Parathyroid adenoma (tissue), 2 donors: ENCODE data around the gene SIGLEC8.
A peak's percentile ranks its signal among the peaks of the same experiment; 100 is the strongest.

Experiments
- H2AFZ ChIP-seq: fragments of 300-600 bp; sonication (generic); one replicate; pipeline ENCODE4 v1.7.0; 2017; ENCODE audit warnings: antibody characterized with exemption, mild to moderate bottlenecking
- H3K27ac ChIP-seq: fragments of 300-600 bp; sonication (generic); one replicate; pipeline ENCODE4 v1.7.0; 2017
- H3K27me3 ChIP-seq: fragments of 300-600 bp; sonication (generic); one replicate; pipeline ENCODE4 v1.7.0; 2017; ENCODE audit warnings: low read length; ENCODE audit not compliant: control insufficient read depth, insufficient read depth
- H3K36me3 ChIP-seq: fragments of 300-600 bp; sonication (generic); one replicate; pipeline ENCODE4 v1.7.0; 2017; ENCODE audit warnings: low read length; ENCODE audit not compliant: control insufficient read depth, insufficient read depth
- H3K4me1 ChIP-seq: fragments of 300-600 bp; sonication (generic); one replicate; pipeline ENCODE4 v1.7.0; 2017; ENCODE audit warnings: control low read depth
- H3K4me2 ChIP-seq: fragments of 300-600 bp; sonication (generic); one replicate; pipeline ENCODE4 v1.7.0; 2017; ENCODE audit warnings: low read length
- H3K4me3 ChIP-seq: fragments of 300-600 bp; sonication (generic); one replicate; pipeline ENCODE4 v1.7.0; 2017; ENCODE audit warnings: low read depth, low read length
- H3K79me2 ChIP-seq: fragments of 300-600 bp; sonication (generic); one replicate; pipeline ENCODE4 v1.7.0; 2017; ENCODE audit warnings: control low read depth
- H3K9ac ChIP-seq: fragments of 300-600 bp; sonication (generic); one replicate; pipeline ENCODE4 v1.7.0; 2017; ENCODE audit warnings: mild to moderate bottlenecking
- H3K9me3 ChIP-seq: fragments of 300-600 bp; sonication (generic); one replicate; pipeline ENCODE4 v1.7.0; 2017; ENCODE audit warnings: low read length; ENCODE audit not compliant: control insufficient read depth
- CTCF ChIP-seq: fragments of 300-600 bp; sonication (generic); IDR thresholded peaks from one replicate; pipeline ENCODE4 v1.7.0; 2017; ENCODE audit warnings: antibody characterized with exemption, mild to moderate bottlenecking
- donor health status: primary hyperparathyroidism.

Gene SIGLEC8

GRCh38 chr19:51440846-51441409 lies 17.3 kb downstream of the SIGLEC8 start:
- Histone ChIP-seq H3K27ac (no peak overlapping the region), H3K79me2 (no peaks in the 10 kb centered on the region), H3K9me3 (no peaks in the 10 kb centered on the region), H3K4me2 (no peak overlapping the region), H2AFZ (peak overlapping the region; percentile 47), H3K36me3 (no peaks in the 10 kb centered on the region), H3K4me1 (no peaks in the 10 kb centered on the region), H3K4me3 (no peak overlapping the region), H3K27me3 (no peaks in the 10 kb centered on the region), H3K9ac (no peak overlapping the region)
- no peak for TF ChIP-seq CTCF

DNA sequence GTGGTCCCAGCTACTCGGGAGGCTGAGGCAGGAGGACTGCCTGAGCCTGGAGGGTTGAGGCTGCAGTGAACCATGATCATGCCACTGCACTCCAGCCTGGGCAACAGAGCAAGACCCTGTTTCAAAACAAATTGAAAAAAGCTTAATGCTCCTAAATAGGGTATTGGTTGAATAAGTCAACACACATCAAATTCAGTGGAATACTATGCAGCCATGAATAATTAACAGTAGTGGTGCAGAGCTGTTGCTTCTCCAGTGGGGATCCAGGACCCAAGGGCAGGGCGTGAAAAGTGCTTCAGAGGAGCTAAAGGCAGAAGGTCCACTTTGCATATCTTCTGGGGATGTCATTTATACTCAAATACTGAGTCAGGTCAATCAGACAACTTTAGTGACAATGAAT lies 18.2 kb downstream of the SIGLEC8 start:
- Histone ChIP-seq H3K27ac (no peak overlapping the region), H3K9me3 (no peaks in the 10 kb centered on the region), H2AFZ (no peak overlapping the region), H3K36me3 (no peaks in the 10 kb centered on the region), H3K4me3 (no peak overlapping the region), H3K4me2 (no peak overlapping the region), H3K79me2 (no peaks in the 10 kb centered on the region), H3K4me1 (no peaks in the 10 kb centered on the region), H3K27me3 (no peaks in the 10 kb centered on the region), H3K9ac (no peak overlapping the region)
- TF ChIP-seq CTCF: no peak

- H3K4me2 ChIP-seq: no peak overlapping the region
- peak; percentile 33 for TF ChIP-seq CTCF
- no peak overlapping the region for H2AFZ ChIP-seq
- no peaks in the 10 kb centered on the region for H3K9me3 ChIP-seq
- no peak overlapping the region for H3K4me3 ChIP-seq
- no peak overlapping the region for H3K27ac ChIP-seq
- H3K79me2 ChIP-seq: no peaks in the 10 kb centered on the region
- no peaks in the 10 kb centered on the region for H3K27me3 ChIP-seq
- H3K4me1 ChIP-seq: no peaks in the 10 kb centered on the region
- H3K9ac ChIP-seq: no peak overlapping the region
- H3K36me3 ChIP-seq: no peaks in the 10 kb centered on the region
These were observed 19.2 kb downstream of the SIGLEC8 start for GRCh38 chr19:51439021-51439465.

- H3K27ac ChIP-seq: no peak overlapping the region
- H3K79me2 ChIP-seq: no peaks in the 10 kb centered on the region
- no peak for TF ChIP-seq CTCF
- H3K4me2 ChIP-seq: no peak overlapping the region
- no peaks in the 10 kb centered on the region for H3K4me1 ChIP-seq
- no peaks in the 10 kb centered on the region for H3K36me3 ChIP-seq
- no peak overlapping the region for H3K9ac ChIP-seq
- no peaks in the 10 kb centered on the region for H3K9me3 ChIP-seq
- H3K4me3 ChIP-seq: no peak overlapping the region
- H3K27me3 ChIP-seq: no peaks in the 10 kb centered on the region
- no peak overlapping the region for H2AFZ ChIP-seq
These were observed 23.8 kb downstream of the SIGLEC8 start for GRCh38 chr19:51434456-51434855.

DNA sequence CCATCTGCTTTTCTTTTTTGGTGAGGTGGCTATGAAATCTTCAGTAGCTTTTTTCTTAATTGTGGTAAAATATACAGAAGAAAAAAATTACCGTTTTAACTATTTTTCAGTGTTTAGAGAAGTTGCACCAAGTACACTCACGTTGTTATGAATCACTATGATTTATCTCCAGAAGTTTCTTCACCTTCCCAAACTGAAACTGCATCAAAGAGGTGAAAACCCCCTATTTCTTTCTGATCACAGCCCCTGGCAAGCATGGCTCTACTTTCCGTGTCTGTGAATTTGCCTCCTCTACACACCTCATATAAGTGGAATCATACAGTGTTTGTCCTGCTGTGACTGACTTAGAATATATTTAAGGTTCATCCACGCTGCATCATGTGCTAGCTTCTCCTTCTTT lies 25.2 kb downstream of the SIGLEC8 start:
- H3K27ac ChIP-seq: no peak overlapping the region
- H3K27me3 ChIP-seq: no peaks in the 10 kb centered on the region
- H3K4me3 ChIP-seq: no peak overlapping the region
- no peaks in the 10 kb centered on the region for H3K36me3 ChIP-seq
- no peak for TF ChIP-seq CTCF
- no peaks in the 10 kb centered on the region for H3K9me3 ChIP-seq
- H3K4me2 ChIP-seq: no peak overlapping the region
- no peak overlapping the region for H3K9ac ChIP-seq
- H3K4me1 ChIP-seq: no peaks in the 10 kb centered on the region
- H2AFZ ChIP-seq: no peak overlapping the region
- H3K79me2 ChIP-seq: no peaks in the 10 kb centered on the region
